ENCODE measurements around the gene THADA. TPM values are rescaled to one million over a fixed set of nuclear protein-coding genes. Genes with fewer than 3 reads are reported as not detected.
A peak's percentile ranks its signal among the peaks of the same experiment; 100 is the strongest.

The THADA gene
- total RNA-seq, 1 donor from 2014 or later, result 65.0 TPM

DNA sequence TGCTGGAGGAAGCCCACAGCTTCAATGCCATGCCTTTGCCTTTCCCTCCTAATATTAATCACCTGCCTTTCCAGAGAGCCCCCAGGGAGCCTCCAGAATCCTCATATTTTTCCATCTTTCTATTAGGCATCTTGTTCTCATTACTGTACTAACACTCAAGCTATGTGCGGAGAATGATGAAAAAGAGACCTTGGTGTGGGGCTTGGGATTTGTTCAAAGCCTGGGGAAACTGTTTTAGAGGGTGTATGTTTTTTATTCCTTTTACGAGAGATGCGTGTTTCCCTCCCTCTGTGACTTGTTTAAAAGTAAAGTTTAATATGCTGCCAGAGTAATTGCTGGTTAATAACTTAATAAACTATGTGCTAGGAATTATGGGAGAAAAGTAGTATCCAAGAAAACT lies 267.0 kb downstream of the THADA start:
- DNase-seq (ENCODE audit: low spot score), result peak; percentile 68

DNA sequence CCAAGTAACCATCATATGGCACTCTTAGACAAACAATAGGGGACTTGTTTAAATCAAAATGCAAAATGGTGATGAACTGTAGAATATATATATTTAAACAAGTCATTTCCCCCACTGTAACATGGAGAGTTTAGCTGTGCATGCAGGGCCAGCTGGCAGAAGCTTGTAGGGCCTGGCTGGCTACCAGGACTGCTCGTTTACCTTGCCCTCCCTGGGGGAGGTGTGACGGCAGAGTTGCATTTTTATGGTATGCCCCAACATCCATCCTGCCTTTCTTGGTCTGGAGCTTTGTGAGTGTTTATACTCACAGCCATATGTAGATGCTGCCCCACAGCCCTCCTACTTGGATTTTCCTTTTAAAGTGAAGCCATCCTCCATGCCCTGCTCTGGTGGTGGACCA lies 267.7 kb downstream of the THADA start:
- no peak for DNase-seq (ENCODE audit: low spot score)

DNA sequence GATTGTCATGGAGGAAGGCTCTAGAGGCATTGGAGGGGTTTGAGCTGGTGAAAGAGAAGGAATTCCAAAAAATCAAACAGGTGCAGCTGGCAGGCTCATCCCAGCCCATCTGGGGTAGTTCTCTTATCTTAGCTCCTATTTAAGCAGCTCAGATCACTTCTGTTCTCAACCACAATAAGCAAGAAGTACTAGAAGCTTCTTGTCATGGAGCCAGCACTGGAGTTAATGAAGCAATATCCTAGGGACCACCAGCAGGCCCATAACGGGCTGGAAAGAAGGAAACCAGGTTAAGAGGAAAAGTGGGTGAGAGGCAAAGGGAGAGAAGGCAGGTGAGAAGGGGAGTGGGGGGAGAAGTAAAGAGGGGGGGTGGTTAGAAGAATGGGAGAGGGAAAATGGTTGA lies 268.7 kb downstream of the THADA start:
- no peak for DNase-seq (ENCODE audit: low spot score)

DNA sequence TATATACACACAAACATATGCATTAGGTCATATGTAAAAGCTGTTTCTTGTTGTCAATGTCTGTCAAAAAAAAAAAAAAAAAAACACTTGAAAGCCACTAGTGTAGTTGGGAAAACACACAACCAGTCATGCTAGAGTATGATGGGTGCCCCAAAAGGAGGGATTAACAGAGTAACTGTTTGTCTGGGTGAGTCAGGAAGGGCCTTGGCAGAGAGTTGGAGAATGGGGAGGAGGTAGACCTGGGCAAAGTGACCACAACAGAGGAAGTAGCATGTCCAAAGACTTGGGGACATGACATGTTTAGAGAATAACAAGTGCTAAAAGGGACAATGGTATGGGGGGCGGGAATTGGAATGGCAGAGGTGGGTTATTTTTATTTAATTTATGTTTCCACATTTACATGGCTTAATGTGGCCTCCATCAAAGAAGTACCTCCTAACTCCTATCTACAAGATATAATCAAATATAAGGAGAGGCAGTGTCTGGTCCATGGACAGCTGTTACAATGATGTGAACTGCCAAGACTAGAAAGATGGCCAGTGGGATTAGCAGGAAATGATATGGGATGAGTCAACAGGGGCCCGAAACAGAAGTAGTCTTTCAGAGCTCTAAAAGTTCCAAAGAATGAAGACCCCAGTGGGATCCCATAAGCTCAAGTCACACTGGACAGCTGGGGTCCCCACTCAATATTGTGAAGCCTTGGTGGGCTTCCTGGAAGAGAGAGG lies 269.6 kb downstream of the THADA start:
- DNase-seq (ENCODE audit: low spot score), result no peak

DNA sequence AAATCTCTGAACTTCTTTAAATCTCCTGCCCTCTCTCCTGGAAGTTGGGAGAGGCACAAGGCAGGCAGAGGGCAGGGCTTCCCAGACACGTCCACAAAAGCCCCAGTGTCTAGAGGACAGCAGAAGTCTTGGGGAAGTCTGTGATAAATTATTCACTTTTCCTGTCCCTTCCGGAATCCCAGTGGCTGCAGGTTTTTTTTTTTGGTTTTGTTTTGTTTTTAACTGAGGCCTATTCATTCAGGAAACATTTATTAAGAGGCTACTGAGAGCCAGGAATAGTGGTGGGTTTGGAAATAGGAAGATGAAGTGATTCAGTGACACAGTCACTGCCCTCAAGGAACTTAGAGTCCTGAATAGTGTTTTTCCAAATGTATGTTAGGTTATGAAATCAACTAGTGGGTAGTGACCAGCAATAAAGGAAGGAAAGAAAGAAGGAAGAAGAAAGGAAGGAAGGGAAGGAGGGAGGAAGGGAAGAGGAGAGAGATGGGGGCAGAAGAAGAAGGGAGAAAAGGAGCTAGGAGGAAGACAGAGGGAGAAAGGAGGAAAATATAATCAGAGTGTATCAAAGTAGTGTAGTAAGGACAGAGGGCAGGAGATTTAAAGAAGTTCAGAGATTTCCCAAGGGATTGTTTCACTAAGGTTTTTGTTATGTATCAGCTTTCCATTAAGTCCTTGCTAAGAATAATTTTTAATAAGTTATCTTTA lies 270.6 kb downstream of the THADA start:
- no peak for DNase-seq (ENCODE audit: low spot score)

DNA sequence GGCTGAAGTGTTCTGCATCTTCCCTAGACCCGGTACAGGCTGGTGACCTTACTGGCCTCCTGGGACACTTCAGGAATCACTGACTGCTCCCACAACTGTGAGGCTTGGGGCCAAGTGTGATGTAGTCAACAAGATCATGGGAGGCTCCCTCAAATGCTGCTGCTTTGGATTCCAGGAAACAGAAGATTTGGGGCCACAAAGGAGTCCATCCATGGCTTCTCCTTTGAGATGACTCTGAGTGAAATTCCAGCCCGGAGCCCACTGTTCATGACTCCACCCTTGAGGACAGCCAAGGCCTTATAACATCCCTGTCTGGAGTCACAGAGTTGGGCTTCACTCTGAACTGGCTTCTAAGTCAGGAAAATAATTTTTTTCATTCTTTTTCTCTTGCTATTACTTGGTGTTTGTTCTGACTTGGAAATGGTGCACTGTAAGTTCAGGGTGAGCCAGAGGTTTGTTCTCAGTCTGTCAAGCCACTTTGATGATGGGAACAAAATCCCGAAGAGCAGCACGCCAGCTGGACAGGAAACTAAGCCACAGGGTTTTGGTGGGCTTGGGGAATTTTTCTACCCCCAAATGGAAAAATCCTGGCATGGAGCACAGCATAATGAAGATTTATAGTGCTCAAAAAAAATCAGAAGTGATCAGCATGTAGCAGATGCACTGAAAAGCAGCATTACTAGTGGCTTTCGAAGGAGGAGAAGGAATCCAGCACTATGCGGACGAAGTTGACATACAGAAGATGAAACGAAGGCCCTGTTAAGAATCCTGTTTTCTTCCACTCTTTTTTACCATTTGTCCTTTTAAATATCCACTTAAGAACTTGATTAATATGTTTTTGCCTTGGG lies 271.4 kb downstream of the THADA start:
- DNase-seq (ENCODE audit: low spot score), result peak; percentile 71

DNA sequence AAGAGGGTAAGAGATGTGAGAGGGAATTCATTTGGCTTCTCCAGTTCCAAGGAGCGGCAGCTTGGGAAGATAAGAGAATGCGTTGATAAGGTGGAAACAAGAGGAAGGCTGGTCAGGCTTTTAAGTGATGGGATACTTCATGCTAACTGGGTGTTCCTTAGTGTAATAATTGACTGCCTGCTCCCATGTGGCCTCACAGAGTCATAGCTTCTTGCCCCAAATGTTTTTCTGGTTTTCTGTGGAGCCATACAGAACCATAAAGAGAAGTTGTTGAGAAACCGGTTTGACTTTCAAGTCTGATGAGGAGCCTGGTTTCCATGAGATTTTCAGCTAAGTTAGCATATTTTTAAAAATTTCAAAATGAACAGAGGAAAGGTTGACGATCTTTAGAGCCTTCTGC lies 272.0 kb downstream of the THADA start:
- DNase-seq (ENCODE audit: low spot score), result no peak

DNA sequence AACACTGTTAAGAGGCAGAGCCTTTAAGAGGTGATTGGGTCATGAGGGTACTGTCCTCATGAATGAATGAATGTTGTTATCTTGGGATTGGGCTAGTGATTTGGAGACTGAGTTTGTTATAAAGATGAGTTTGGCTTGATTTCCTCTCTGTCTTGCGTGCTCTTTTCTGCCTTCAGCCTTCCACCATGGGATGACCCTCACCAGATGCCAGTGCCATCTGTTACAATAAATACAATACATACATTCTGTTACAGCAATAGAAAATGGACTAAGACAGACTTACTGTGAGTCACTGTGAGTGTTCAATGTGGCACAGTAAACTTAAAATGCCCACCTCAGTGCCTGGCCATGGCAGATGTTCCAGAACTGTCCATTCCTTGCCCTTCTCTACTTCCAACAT lies 274.4 kb downstream of the THADA start:
- DNase-seq (ENCODE audit: low spot score), result no peak

DNA sequence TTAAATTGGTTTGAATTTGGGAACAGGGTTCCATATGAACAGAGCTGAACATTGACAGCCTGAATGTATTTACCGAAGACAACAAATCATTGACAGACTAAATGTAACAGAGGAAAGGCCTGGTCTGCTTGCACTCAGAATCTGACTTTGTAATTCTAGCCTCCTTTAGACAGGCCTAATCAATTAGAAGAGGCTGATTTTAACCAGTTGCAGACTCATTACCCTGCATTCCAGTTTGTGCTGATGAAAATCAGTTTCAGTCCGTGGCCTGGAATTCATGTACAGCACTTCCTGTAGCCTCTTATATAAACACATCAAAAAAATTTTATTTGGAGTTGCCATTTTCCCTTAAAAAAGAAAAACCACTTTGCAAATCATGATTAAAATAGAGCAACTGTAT lies 276.3 kb downstream of the THADA start:
- no peak for DNase-seq (ENCODE audit: low spot score)

DNA sequence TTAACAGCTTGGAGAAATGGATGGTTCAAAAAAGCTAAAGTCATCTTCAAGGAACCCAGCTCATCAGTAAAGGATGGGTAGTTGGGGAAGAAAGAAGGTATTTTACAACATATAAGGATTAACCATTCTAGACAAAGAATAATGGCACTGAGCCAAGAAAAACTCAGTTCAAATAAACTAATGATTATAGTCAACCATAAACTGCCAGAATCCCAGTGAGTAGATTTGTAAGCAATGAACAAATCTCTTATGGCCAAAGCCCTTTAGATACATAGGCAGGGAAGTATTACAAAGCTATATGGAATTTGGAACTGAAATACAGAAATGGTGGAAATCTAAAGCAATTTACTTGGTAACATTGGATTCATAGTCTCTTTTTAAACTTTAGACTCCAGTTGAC lies 277.0 kb downstream of the THADA start:
- DNase-seq (ENCODE audit: low spot score), result no peak

DNA sequence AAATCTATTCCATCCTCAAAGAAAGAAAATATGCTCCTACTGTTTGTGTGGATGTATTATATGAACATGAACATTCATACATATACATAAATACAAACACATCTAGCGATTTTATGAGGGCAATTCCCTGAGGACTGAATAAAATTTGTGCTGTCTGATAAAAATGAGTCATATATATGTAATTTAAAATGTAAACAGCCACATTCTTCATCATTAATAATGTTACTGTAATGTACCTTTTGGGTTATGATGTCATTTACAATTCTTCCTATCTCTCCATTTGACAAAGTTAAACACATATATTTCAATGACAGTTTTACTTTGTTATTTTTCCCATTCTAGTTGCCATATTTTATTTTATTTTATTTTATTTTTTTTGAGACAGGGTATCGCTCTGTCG lies 278.2 kb downstream of the THADA start:
- no peak for DNase-seq (ENCODE audit: low spot score)

DNA sequence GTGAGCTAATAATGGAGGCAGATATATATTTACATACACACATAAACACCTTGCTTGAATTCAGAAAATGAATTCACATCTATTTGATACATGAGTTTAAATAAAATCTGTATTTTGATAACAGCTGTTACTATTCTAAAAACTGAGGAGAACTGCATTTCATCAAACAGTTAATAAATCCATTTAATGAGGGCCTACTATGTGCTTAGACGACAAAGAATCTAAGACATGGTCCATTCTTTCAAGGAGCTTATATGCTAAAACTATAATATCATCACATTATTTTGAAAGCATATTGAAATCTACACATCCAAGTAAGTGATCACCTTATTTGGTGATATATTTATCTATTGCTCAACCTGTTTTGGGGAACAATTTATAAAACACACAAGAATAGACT lies 278.6 kb downstream of the THADA start:
- DNase-seq (ENCODE audit: low spot score), result no peak

DNA sequence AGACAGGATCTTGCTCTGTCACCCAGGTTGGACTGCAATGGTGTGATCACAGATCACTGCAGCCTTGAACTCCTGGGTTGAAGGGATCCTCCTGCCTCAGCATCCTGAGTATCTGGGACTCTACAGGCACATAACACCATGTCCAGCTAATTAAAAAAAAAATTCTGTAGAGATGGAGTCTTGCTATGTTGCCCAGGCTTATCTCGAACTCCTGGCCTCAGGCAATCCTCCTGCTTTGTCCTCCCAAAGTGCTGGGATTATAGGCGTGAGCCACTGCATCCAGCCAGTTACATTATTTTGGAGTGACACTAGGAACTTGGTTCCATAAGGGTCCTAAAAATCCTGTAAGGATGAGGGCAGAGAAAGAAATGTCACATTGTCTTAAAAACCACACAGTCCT lies 280.4 kb downstream of the THADA start:
- no peak for DNase-seq (ENCODE audit: low spot score)

DNA sequence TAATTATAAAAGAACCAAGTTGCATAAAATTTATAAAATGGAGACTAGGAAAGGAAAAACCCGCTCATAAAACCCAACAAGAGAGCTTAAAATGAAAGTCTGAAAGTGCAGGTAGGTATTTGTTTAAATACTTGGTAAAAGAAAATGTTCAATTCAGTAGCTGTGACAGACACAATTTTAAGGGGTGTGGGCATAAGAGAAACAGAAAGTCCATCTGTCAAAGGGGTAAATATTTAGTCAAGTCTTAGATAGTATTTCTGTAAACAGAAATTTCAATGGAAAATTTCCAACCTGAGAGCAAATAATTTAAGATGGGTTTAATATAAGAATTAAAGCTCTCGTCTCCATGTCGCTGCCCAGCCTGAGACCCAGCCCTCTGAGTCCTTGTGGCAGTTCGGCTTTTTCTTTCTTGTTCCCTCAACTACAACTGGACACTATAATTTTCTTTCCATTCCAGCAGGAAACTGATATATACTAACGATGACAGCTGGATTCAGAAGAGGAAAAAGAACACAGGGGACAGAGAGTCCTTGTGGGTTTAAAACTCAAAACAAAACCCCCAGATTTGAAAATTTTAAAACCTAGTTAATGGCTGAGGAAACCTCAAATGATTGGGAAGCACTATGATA lies 281.4 kb downstream of the THADA start:
- DNase-seq (ENCODE audit: low spot score), result no peak

DNA sequence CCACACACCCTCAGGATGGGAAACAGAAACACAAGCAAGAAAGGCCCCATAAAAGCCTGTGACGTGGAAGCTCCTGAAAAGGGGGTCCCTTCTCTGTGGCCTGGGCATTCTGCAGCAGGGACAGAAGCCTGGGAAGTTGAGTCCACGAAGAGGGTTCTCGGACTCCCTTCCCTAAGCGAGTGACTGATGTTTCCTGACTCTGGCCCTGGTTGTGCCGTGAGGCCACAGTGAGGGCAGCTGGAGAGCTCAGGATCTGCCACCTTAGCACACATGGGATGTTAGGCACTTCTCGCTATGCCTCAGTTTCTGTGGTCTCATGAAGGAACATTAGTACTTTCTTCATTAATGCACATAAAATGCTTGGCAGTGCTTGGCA lies 282.2 kb downstream of the THADA start:
- DNase-seq (ENCODE audit: low spot score), result no peak

DNA sequence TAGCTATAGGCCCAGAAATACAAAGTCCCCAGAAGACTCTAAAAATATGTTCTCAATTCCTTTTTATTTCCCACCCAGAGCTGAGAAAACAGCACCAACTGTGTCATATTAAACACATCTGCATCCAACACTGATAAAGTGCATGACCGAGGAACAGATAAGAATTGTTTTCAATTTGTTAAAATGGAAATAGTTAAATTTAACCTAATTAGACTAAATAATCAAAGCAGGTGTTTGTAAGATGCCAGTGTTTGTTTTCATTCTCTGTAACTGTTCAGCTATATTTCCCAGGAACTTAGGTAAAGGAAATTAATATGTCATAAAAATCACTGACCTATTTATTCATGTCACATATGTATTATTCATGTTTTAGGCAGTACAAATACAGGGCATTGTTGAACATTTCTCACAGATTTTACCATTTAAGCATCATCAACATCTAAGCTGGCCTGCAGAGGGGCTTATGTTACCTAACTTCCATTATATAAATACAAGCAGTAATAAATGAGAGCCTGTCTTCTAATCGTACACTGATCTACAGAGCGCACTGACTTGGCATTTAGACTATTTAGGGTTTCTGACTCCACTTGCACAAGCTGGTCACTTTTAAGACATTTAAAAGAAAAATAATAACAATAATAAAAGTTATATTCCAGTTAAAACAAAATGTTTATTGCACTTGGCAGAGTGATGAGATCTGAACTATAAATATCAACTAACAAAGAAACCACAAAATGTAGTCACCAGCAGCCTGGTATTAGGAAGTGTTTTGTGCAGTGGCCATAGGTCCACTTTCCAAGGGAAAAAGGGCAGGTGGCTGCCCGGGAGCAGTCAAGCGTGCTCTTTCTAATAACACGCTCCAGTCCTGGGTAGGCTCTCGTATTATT lies 282.8 kb downstream of the THADA start:
- DNase-seq (ENCODE audit: low spot score), result no peak

DNA sequence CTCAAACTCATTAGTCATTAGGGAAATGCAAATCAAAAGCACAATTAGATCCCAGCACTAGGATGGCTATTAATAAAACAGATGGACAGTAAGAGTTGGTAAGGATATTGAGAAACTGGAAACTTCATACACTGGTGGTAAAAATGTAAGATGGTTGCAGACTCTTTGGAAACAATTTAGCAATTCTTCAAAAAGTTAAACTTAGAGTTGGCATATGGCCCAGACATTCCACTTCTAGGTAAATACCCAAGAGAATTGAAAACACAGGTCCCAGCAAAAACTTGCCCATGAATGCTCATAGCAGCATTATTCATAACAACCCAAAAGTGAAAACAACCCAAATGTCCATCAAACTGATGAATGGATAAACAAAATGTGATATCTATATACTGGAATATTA lies 284.6 kb downstream of the THADA start:
- peak; percentile 28 for DNase-seq (ENCODE audit: low spot score)

DNA sequence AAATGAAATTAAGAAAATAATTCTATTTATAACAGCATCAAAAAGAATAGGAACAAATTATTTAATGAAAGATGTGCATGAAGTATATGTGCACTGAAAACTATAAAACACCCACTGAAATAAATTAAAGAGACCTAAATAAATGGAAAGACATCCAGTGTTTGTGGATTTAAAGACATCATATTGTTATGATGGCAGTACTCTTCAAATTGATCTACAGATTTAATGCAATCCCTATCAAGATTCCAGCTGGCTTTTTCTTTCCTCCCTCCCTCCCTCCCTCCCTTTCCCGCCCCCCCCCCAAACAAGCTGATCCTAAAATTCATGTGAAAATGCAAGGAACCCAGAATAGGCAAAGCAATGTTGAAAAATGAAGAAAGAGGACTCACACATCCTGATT lies 285.9 kb downstream of the THADA start:
- no peak for DNase-seq (ENCODE audit: low spot score)

DNA sequence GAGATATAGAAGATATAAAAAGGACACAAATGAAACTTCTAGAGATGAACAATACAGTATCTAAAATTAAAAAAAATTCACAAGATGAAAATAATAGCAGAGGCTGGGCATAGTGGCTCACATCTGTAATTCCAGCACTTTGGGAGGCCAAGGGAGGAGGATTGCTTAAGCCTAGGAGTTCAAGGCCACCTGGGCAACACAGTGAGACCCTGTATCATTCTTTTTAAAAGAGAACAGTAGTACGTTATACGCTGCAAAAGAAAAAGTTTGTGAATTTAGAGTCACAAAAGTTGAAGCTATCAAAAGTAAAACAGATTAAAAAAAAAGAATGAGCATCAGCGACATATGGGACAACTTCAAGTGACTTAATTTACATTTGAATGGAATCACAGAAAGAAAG lies 287.9 kb downstream of the THADA start:
- no peak for DNase-seq (ENCODE audit: low spot score)

DNA sequence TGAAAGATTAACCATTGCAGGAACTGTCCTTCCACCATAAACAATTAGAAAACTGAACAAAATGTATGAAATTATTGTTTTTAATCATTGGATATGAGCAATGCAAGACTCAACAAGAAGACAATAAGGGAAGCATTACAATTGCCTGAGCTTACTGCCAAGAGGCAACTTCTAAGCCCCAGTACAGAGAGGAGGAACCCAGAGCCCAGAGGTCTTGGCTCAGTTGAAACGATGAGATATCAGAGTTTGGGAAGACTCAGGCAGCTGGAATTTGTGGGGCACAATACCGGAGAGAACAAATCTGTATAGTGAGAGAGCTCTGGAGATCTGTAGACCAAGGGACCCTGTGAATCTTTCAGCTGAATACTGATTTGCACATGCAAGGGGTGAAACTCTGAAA lies 288.8 kb downstream of the THADA start:
- DNase-seq (ENCODE audit: low spot score), result peak; percentile 29

DNA sequence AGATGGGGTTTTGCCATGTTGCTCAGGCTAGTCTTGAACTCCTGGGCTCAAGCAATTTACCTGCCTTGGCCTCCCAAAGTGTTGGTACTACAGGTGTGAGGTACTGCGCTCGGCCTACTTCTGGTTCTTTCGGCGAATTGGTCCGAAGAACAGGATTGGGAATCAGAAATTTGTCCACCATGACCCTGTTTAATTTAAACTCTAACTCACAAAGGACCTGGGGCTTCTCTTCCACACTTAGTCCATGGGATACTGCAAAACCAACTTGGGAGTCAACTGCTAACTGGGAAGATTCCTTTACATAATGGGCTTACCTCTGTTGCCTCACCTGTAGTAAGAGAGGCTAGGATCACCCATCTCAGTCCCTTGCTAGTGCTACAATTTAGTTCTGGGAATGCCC lies 289.6 kb downstream of the THADA start:
- DNase-seq (ENCODE audit: low spot score), result no peak
